Liver (tissue), 3 donors: ENCODE data around the gene SFMBT2.

Source experiments
- EGR1 ChIP-seq, 2 donors: IDR thresholded peaks; 2 replicates each; pipeline ENCODE4 v1.6.1; 2016 to 2018; ENCODE audit warnings: antibody characterized with exemption in 2 of 2, low read depth in 2 of 2
- GABPA ChIP-seq, 2 donors: IDR thresholded peaks in 1 of 2; conservative IDR thresholded peaks in 1 of 2; 2 replicates each; pipeline ENCODE4 v1.6.1; 2016; ENCODE audit warnings: antibody characterized with exemption in 2 of 2, mild to moderate bottlenecking in 1 of 2, moderate library complexity in 1 of 2
- JUND ChIP-seq, 2 donors: IDR thresholded peaks; 2 replicates each; pipeline ENCODE4 v1.6.1; 2016; ENCODE audit warnings: antibody characterized with exemption in 2 of 2
- RAD21 ChIP-seq, 2 donors: IDR thresholded peaks; 2 replicates each; pipeline ENCODE4 v1.6.1; 2016; ENCODE audit warnings: antibody characterized with exemption in 2 of 2, mild to moderate bottlenecking in 2 of 2
- SP1 ChIP-seq: IDR thresholded peaks from 2 replicates; pipeline ENCODE4 v1.6.1; 2018; ENCODE audit warnings: antibody characterized with exemption, mild to moderate bottlenecking
- YY1 ChIP-seq: IDR thresholded peaks from 2 replicates; pipeline ENCODE4 v1.6.1; 2016; ENCODE audit warnings: antibody characterized with exemption, mild to moderate bottlenecking
- TF ChIP-seq, protein P1 (sequence below): fragments of 150-350 bp; IDR thresholded peaks from 2 replicates; pipeline ENCODE4 v1.5.1; 2017; ENCODE audit warnings: improper control_type of control experiment, low read depth, low read length; ENCODE audit not compliant: missing input control
- TF ChIP-seq, protein P2 (sequence below): IDR thresholded peaks from 2 replicates; pipeline ENCODE4 v1.6.1; 2016; ENCODE audit warnings: antibody characterized with exemption
- TF ChIP-seq, protein P3 (sequence below): IDR thresholded peaks from 2 replicates; pipeline ENCODE4 v1.6.1; 2016; ENCODE audit warnings: antibody characterized with exemption, mild to moderate bottlenecking
- TF ChIP-seq, protein P4 (sequence below): IDR thresholded peaks from 2 replicates; pipeline ENCODE4 v1.6.1; 2016; ENCODE audit warnings: antibody characterized with exemption
- donor health status: healthy.
- donor health status: healthy.

DNA sequence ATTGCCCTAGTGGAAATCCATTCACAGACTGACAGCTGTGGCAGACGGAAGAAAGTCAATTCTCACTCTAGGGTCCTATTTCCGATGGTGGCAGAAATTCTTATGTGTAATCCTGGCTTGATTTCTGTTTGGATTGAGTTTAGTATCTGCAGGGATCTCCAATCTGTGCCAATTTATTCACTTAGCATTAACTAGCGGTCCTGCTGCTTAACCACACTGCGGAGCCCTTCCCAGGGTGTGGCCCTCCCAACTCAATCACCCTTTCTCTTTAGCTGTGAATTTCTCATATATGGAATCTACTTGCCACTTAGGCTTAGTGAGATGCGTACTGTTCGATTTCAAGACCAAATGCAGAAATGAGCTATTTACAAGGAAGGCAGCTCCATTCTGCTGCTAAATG, 215.7 kb downstream of the SFMBT2 start:
- TF ChIP-seq, protein P1, sequence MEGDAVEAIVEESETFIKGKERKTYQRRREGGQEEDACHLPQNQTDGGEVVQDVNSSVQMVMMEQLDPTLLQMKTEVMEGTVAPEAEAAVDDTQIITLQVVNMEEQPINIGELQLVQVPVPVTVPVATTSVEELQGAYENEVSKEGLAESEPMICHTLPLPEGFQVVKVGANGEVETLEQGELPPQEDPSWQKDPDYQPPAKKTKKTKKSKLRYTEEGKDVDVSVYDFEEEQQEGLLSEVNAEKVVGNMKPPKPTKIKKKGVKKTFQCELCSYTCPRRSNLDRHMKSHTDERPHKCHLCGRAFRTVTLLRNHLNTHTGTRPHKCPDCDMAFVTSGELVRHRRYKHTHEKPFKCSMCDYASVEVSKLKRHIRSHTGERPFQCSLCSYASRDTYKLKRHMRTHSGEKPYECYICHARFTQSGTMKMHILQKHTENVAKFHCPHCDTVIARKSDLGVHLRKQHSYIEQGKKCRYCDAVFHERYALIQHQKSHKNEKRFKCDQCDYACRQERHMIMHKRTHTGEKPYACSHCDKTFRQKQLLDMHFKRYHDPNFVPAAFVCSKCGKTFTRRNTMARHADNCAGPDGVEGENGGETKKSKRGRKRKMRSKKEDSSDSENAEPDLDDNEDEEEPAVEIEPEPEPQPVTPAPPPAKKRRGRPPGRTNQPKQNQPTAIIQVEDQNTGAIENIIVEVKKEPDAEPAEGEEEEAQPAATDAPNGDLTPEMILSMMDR: no peak
- TF ChIP-seq GABPA (IDR thresholded peaks at IDR 0.05 in 1 of 2, conservative IDR thresholded peaks at IDR 0.05 in 1 of 2): no peak
- TF ChIP-seq SP1: no peak
- TF ChIP-seq, protein P2, sequence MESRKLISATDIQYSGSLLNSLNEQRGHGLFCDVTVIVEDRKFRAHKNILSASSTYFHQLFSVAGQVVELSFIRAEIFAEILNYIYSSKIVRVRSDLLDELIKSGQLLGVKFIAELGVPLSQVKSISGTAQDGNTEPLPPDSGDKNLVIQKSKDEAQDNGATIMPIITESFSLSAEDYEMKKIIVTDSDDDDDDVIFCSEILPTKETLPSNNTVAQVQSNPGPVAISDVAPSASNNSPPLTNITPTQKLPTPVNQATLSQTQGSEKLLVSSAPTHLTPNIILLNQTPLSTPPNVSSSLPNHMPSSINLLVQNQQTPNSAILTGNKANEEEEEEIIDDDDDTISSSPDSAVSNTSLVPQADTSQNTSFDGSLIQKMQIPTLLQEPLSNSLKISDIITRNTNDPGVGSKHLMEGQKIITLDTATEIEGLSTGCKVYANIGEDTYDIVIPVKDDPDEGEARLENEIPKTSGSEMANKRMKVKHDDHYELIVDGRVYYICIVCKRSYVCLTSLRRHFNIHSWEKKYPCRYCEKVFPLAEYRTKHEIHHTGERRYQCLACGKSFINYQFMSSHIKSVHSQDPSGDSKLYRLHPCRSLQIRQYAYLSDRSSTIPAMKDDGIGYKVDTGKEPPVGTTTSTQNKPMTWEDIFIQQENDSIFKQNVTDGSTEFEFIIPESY: no peak
- TF ChIP-seq, protein P3, sequence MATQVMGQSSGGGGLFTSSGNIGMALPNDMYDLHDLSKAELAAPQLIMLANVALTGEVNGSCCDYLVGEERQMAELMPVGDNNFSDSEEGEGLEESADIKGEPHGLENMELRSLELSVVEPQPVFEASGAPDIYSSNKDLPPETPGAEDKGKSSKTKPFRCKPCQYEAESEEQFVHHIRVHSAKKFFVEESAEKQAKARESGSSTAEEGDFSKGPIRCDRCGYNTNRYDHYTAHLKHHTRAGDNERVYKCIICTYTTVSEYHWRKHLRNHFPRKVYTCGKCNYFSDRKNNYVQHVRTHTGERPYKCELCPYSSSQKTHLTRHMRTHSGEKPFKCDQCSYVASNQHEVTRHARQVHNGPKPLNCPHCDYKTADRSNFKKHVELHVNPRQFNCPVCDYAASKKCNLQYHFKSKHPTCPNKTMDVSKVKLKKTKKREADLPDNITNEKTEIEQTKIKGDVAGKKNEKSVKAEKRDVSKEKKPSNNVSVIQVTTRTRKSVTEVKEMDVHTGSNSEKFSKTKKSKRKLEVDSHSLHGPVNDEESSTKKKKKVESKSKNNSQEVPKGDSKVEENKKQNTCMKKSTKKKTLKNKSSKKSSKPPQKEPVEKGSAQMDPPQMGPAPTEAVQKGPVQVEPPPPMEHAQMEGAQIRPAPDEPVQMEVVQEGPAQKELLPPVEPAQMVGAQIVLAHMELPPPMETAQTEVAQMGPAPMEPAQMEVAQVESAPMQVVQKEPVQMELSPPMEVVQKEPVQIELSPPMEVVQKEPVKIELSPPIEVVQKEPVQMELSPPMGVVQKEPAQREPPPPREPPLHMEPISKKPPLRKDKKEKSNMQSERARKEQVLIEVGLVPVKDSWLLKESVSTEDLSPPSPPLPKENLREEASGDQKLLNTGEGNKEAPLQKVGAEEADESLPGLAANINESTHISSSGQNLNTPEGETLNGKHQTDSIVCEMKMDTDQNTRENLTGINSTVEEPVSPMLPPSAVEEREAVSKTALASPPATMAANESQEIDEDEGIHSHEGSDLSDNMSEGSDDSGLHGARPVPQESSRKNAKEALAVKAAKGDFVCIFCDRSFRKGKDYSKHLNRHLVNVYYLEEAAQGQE: no peak
- no peak for TF ChIP-seq RAD21 (IDR thresholded peaks at IDR 0.05)
- TF ChIP-seq JUND (IDR thresholded peaks at IDR 0.05): no peak
- TF ChIP-seq EGR1 (IDR thresholded peaks at IDR 0.05; ENCODE audit: low read depth in 2 of 2): no peak
- TF ChIP-seq YY1: no peak
- TF ChIP-seq, protein P4, sequence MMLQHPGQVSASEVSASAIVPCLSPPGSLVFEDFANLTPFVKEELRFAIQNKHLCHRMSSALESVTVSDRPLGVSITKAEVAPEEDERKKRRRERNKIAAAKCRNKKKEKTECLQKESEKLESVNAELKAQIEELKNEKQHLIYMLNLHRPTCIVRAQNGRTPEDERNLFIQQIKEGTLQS: no peak
